GM18508 (cell line): ENCODE measurements around the gene AKR7A2.

Source experiments
- ATAC-seq: cut with Tn5 transposase; IDR thresholded peaks from one replicate; pipeline ENCODE4 v1.9.1; 2021; ENCODE audit warnings: moderate number of reproducible peaks; ENCODE audit not compliant: insufficient read depth, unreplicated experiment

AKR7A2 gene

DNA sequence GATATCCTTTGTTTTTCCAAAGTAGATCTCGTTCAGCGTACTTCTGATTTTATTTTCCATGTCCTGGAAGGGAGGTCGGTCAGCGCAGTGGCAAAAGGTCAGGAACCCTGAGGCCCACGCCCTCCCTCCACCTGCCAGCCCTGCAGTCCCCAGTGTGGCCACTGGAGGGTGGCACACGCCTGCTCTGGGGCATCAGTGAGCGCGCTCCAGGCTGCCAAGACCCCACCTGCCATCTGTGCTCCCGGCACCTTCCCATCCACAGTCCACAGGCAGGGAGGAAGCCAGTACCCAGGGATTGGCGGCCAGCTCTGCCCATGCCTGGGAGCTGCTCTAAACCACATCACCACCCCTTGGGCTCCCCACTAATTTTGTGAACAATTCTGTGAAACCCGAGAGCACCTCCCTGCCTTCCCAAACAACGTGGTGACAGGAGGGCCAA, 32.4 kb upstream of the AKR7A2 start:
- ATAC-seq, result no peak

DNA sequence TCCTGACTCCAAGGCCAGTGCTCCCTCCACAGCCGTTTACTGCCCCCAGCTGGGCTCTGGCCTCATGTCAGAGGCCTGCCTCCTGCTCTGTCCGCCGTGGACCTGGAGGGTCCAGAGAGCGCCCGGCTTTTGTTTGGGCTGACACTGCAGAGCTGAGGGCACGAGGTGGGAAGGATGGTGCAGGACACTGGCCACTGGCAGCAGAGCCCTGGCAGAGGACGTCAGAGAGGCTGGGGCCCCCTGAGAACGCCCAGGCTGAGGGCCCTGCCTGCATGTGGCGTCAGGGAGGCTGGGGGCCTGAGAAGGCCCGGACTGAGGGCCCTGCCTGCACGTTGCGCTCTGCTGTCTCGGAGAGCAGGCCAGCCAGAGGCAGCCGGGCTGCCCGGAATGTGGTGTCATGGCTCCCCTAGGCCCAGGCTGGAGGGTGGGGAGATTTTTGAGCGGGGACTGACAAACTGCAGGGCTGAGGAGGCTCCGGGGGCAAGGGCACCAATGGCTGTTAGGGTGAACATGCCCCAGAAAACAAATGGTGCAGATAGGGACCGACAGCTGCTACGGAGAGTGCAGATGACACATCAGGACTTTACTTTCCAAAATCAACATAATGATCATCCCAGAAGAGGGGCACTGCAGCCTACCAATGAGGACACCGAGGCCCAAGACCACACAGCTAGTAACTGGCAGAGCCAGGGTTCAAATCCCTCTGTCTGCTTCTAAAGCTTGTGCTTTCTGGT, 31.8 kb upstream of the AKR7A2 start:
- ATAC-seq, result no peak

DNA sequence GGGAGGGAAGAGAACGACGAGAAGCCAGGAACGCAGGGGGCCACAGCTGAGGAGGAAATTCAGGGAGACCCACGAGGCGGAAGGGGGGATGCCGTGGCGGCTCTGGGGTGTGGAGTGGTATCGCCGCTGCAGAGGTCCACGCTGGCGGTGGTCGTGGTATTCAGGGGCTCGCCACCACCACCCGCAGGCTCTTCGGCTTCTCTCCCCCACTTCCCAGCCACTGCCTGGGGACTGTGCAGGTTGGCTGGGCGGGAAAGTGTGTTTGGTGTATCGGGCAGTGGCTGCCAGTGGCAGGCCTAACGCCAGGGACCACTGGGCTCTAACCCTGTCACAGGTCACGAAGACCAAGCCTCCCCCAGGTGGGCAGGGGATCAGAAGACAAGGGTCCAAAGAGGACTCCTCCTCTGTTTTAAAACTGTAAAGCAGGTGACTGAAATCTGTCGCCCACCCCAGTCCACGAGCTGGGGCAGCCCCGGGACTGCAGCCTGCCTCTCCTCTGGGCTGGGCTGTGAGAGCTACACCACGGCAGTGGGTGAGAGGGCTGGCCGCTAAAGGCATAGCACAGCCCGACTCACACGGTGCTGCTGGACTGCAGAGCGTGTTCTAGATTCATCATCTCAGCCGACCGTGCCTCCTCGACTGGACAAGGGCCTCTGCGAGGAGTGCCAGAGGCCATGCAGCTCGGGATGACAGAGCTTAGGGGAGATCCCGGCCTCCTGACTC, 31.1 kb upstream of the AKR7A2 start:
- no peak for ATAC-seq

DNA sequence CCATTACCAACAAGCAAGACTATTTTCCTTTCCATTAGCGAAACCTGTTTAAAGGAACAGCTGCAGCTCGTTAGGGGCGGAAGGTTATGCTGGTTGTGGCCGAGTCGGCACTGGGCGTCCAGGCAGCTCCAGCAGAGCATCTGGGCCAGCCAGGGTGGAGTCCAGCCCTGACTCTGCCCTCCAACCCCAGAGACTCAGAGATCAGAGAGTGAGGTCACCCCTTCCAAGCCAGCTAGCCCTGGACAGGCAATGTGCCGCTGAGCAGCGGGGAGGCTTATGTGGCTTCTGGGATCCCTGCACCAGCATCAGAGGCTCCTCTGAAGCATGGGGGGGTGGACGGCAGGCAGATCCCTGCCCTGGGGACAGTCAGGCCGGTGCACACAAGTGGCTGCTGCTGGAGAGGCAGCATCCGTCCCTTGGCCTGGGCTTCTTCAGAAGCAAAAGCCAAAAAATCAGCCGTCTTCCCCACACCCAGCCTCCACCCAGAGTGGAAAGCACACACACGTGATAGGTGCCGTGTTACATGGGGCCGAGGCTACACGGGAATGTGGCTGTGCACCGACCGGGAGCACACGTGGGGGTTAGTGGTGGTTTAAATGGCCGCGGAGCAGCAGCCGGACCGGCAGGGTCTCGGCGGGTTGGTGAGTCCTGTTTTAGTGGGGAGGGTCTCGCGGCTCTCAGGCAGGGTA, 30.3 kb upstream of the AKR7A2 start:
- ATAC-seq, result no peak

DNA sequence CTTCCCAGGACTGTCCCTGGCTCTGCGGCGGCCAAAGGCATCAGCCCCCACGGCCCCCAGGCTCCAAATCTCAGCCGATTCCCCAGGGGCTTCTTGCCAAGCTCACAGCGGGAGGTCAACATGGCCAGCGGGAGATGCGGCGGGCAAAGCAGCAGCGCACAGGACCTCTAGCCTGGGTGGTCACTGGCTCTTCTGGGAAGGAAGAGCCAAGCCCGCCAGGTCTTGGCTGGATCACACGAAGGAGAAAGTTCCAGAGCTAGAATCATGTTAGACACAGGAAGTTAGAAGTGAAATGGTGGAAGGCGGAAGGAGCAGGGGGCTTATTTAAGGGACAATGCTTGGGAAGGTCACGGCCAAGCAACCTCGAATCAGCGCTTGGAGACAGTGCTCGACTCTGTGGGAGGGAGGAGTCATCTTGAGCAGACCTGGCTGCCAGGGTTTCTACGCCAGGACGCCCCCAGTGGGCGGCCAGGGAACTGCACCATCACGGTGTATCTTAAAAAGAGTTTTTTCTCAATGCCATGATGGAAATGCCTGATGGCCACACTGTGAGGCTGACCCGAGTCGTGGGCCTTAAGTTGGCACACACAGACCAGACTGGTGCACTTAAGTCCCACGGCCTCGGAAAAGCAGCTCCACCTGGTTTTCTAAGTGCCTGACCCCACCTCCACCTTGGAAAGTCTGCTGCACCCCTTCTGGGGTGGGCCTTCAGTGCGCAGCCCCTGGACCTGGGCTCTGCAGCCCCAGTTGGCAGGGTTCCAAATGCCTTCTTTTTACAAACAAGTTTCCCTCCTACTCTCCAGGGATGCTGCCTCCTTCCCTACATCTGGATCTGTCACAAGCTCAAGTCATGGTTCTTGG, 29.5 kb upstream of the AKR7A2 start:
- ATAC-seq, result no peak

DNA sequence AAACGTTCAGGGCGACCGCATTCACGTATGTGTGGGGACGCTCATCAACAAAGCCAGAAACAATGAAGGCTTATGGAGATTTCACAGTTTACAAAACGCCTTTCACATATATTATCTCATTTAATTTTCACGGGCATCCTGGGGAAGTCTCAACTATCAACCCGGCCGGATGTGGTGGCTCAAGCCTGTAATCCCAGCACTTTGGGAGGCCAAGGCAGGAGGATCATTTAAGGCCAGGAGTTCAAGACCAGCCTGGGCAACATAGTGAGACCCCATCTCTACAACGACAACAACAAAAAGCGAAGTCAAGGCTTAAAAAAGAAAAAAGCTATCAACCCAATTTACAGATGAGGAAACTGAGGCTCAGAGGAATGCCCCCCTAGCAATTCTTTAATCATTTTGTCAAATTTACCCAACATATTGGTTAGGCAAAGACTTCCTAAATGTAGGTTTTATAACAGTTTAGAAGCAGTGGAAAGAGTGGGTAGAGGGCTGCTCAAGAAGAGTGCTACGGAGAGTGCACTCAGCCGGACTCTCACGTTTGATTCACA, 28.5 kb upstream of the AKR7A2 start:
- ATAC-seq, result no peak

DNA sequence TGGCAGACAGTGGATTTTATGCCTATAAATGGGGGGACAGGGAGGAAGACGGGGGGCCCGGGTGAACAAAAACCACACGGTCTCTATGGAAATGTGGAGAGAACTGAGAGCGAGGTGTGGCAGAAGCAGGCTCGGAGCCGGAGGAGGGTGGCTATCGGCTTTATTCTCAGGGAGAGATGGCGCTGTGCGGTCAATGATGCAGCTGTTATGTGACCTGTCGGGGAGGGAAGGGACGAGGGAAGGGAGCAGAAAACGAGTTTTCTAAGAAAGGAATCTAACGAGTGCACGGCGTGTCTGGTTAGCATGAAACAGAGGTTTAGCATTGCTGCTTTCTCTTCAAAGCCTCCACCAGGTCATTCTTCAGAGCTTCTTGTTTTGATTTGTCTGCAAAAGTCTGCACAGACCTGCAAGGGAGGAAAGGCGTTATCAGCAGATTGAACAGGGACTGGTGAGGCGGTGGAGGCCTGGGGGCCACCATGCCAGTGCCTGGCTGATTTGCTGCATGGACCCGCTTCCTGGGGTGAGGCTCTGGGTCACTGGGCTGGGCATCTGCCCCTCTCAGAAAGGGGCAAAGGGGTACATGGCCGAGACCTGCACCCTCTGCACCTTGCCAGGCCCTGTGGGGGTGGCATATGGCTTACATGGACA, 27.4 kb upstream of the AKR7A2 start:
- no peak for ATAC-seq

DNA sequence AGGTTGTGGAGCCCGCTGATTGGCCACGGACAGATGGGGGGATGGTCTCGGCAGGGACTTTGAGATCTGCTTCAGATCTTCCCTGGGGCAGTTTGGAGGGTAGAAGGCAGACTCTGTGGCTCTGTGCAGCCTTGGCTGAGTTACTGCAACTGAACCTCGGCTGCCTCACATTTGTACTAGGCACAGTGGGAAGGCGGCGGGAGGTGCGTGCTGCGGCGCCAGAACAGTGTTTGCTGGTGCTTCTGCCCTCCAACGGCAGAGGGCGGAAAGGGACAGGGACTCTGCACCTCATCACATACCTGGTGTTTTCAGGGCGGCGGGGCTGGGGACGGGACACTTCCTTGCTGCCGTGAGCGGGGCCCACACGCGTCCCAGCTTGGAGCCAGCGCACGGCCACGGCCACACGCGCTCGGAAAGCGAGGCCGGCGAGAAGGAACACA, 26.4 kb upstream of the AKR7A2 start:
- no peak for ATAC-seq

DNA sequence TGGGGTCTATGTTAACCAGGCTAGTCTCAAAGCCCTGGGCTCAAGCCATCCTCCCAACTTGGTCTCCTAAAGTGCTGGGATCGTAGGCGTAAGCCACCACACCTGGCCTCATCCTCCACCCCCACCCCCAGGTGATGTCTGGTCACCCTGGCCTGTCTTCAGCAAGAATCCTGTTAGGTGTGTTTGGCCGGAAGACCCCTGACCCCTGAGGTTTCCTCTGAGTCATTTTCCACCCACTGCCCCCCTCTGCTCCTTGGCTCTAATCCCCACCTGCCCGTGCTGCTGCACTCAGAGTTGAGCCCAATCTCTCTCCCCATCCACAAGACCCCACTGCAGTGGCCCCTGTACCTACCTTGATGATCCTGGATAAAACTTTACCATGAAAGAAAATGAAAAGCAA, 25.3 kb upstream of the AKR7A2 start:
- no peak for ATAC-seq

DNA sequence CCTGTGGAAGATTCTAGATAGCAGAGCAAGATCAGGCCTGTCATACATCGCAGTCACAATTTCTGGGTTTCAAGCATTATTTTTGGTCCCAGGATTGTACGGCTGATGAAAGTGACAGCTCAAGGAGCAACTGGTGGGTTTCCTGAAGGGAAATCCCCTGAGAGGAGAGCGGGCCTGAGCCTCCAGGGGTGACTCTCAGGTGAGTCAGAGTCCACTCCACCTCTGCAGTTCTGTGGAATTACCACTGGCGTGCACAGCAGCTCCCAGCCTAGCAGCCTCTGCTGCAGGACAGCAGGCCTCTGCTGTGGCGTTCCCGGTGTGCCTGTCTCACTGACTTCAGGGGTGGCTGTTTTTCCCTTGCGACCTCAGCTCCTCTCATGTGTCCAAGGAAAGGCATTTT, 24.6 kb upstream of the AKR7A2 start:
- ATAC-seq, result no peak

DNA sequence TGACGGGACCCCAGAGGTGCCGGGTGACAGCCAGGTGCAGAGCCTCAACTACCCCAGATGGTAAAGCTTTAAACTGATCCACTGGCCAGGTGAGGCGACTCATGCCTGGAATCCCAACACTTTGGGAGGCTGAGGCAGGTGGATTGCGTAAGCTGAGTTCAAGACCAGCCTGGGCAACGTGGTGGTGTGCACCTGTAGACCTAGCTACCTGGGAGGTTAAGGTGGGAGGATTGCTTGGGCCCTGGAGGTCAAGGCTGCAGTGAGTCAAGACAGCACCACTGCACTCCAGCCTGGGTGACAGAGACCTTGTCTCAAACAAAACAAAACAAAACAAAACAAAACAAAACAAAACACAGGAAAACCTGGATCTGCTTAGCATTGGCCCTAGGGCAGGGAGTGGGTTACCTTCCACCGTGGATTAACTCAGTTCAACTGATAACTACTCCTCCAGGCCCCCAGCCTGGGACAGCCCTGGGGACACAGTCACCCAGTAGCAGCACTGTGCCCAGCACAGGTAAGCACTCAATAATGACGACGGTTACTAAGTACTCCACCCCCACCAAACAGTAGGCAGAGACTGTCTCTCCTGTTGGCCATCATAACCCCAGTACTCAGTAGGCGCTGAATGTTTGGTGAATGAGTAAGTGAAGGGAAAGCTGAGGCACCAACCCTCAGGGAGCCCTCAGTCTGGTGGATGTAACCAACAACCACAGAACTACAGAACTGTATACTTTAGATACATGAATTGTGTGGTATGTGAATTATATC, 21.8 kb upstream of the AKR7A2 start:
- ATAC-seq, result no peak

DNA sequence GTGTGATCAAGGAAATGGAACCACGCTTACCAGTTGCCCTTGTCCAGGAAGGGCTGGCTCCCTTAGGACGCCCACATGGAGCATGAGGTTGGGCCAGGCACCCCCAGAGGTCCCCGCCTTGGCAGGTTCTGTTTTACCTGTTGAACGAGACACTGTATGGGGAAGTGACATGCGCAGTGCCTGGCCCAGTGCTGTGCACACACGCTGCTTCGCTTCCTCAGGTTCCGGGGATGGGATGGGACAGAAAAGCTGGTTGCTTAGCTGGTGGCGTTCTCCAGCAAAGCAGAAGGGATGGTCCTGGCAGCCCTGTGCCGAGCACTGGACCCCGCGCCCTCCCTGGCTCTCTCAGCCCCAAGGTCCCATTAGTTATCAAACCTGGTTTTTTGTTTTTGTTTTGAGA, 20.9 kb upstream of the AKR7A2 start:
- no peak for ATAC-seq

DNA sequence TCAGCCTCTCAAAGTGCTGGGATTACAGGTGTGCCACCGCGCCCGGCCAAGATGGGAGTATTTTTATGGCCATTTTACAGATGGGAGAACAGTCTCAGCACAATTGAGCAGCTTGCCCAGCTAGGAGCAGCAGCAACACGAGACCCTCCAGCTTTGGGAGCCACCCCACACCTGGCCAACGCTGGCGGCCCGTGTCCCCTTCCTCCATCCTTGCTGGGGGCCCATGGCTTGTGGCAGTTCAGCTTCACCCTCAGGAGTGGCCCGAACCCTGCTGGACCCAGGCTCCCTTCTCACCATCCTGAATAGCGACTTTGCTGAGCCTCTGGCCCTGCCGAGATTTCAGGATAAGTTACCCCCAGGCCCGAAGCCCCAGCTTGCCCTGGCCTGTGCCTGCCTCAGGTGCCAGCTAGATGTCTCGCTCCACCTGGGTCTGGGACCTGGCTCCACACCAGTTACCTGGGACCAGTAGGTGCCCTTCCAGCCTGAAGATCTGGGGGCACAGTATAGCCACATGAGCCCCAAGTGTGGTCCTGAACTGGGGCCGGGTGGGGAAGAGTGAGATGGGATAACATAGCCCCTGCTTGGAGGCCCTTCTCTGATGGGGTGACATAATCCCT, 19.4 kb upstream of the AKR7A2 start:
- no peak for ATAC-seq

DNA sequence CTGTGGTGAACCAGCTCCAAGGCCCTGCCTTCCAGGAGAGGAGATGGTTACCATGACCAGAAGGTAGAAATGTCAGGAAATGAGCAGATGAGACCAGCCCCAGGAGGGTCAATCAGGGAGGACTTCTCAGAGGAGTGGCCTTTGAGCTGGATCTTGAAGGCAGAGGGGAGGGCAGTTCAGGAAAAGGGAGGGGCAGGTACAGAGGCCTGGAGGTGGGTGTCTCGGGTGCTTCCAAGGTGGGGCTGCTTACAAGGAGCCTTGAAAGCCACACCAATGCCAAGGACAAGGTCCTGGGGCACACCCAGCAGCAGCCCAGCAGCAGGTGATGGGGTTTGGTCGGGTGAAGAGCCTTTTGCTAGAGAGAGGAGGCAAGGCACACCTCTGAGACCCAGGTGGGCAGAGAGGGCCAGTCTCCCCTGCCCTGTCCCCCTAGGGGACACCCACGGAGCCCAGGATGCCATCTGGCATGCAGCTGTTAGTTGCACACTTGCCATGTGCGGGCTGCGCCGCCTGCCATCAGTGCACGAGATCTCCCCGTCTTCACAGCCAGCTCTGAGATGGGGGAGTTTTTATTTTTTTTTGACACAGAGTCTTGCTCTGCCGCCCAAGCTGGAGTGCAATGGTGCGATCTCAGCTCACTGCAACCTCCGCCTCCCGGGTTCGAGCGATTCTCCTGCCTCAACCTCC, 18.6 kb upstream of the AKR7A2 start:
- no peak for ATAC-seq

DNA sequence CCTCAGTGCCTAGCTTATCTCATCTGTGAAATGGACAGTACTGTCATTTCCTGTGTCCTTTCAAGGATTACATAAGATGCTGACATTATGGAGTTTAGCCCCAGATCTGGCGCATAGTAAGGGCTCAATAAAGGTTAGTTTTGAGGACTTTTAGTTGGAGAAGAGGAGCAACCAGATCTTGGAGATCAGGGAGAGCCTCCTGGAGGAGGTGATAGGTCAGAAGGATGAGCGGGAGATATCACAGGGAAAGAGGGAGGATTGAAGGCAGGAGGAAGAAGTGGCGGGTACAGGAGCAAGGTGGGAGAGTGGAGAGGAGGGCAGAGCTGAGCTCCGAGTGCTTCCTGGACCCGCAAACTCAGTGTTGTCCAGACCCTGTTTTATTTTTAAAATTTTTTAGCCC, 17.7 kb upstream of the AKR7A2 start:
- no peak for ATAC-seq

DNA sequence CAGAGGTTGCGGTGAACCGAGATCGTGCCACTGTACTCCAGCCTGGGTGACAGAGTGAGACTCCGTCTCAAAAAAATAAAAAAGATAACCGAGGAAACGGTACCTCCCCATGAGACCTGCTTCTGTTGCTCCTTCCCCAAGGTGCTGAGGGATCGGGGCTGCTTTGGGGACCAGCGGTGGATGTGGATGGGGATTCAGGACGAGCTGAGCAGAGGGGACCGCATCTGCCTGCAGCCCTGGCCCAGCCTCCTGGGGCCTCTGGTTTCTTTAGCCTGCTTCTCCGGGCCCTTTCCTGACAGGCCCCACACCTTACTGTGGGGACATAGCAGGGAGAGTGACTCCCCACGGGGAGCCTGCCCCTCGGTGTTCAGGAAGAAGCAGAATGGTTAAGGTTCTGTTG, 17.2 kb upstream of the AKR7A2 start:
- ATAC-seq, result no peak

DNA sequence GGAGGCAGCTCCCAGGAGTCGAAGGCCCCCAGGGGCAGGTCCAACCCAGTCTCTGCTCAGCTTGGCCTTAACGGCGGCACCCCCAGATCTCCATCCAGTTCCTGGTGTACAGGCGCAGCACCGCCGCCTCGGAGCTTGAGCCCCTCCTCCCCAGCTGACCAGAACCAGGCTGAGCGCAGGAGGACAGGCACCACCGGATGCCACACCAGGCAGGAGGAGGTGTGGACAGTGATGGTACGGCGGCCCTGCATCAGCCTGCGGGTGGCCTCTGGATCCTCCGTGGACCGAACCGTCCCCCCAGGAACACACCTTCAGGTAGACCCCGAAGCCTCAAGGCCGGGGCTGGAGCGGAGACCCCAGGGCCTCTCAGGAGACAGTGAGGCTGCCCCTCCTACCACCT, 16.5 kb upstream of the AKR7A2 start:
- ATAC-seq, result no peak

DNA sequence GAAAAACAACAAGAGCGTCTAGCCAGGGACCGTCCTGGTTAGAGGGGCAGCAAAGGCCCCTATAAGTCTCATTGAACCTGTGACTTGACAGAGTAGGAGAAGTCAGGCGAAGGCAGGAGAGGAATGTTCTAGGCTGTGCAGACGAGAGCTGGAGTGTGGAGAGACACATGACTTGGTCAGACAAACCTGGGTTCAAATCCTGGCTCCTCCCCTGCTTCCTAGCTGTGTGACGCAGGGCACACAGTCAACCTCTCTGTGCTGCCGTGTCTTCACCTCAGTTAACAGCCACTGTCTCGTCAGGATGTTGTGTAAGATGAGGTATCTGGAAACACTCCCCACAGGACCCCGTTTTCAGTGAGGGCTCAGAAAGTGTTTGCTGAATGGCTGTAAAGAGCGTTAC, 15.8 kb upstream of the AKR7A2 start:
- ATAC-seq, result no peak
